Measurements from ENCODE around the gene PLXNB1. TPM values are rescaled to one million over a fixed set of nuclear protein-coding genes. Genes with fewer than 3 reads are reported as not detected.

PLXNB1 gene
- total RNA-seq, 1 donor from 2014 or later, result 11.5 TPM

DNA sequence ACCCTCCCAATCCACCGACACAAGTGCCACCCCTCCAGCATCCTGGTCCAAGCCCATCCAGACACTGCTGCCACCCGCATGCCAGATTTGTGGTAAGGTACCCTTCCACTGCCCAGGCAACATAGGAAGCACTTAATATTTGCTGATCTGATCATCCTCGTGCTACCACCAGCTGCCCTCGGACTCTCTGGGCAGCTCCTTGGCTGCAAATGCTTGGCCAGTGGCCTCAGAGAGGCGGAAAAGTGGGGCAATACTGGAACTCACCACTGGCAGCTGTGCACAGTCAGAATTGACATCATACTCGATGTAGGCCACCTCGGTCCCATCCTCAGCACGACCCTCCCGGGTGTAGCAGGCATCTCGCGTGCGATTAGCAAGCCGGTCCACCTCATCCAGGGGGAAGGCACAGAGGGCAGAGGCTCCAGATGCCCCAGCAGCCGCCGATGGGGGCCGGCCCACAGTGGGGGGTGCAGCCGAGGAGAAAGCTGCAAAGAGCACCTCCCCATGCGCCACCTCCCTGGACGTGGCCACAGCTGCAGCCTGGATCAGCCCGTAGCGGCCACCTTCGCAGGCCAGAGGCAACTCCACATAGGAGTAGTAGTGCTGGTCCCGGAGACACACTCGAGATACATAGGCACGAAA, 6.5 kb downstream of the PLXNB1 start:
- H3K27ac ChIP-seq (ENCODE audit: low read depth, low read length), result no peak overlapping the region
- peak overlapping the region in 1 of 3 donors; percentile 10 for H3K9ac ChIP-seq (ENCODE audit: low read depth in 1 of 3, low read length in 3 of 3)
- H3K4me1 ChIP-seq (ENCODE audit: control insufficient read depth in 3 of 3, insufficient read depth in 3 of 3, low read length in 3 of 3), result peaks cover 17 to 28% (median 19%) of the 10 kb centered on the region in 3 donors
- H3K27me3 ChIP-seq (ENCODE audit: control insufficient read depth in 3 of 3, insufficient read depth in 3 of 3, low read length in 3 of 3), result peaks cover 0 to 32% (median 18%) of the 10 kb centered on the region in 3 donors
- H3K36me3 ChIP-seq (ENCODE audit: control insufficient read depth in 3 of 3, insufficient read depth in 3 of 3, low read length in 3 of 3), result no peaks in the 10 kb centered on the region
- no peak overlapping the region for H3K4me3 ChIP-seq (ENCODE audit: low read length in 3 of 3)
- no peaks in the 10 kb centered on the region for H3K9me3 ChIP-seq (ENCODE audit: control insufficient read depth in 3 of 3, low read length in 3 of 3)

DNA sequence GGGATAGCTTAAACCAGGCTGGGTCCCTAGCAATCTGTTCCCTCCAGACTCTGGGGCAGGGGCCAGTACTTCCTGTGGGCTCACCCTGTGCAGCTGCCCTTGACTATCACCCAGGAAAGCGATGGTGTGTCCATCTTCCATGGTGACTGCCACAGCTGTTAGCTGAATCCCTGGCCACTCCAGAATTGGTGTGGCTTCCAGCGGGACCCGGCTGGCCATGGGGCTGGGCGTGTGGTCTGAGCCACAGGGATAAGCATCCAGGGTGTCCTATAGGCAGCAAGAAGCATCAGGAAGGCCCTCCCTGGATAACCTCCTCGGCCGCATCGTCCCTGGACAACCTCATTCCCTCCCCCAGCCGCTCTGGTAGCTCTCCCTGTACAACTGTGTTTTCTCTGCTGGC, 7.2 kb downstream of the PLXNB1 start:
- no peaks in the 10 kb centered on the region for H3K9me3 ChIP-seq (ENCODE audit: control insufficient read depth in 3 of 3, low read length in 3 of 3)
- H3K4me3 ChIP-seq (ENCODE audit: low read length in 3 of 3), result no peak overlapping the region
- no peak overlapping the region for H3K9ac ChIP-seq (ENCODE audit: low read depth in 1 of 3, low read length in 3 of 3)
- no peaks in the 10 kb centered on the region for H3K36me3 ChIP-seq (ENCODE audit: control insufficient read depth in 3 of 3, insufficient read depth in 3 of 3, low read length in 3 of 3)
- no peak overlapping the region for H3K27ac ChIP-seq (ENCODE audit: low read depth, low read length)
- peaks cover 0 to 25% (median 13%) of the 10 kb centered on the region in 3 donors for H3K27me3 ChIP-seq (ENCODE audit: control insufficient read depth in 3 of 3, insufficient read depth in 3 of 3, low read length in 3 of 3)
- peaks cover 12 to 21% (median 13%) of the 10 kb centered on the region in 3 donors for H3K4me1 ChIP-seq (ENCODE audit: control insufficient read depth in 3 of 3, insufficient read depth in 3 of 3, low read length in 3 of 3)

DNA sequence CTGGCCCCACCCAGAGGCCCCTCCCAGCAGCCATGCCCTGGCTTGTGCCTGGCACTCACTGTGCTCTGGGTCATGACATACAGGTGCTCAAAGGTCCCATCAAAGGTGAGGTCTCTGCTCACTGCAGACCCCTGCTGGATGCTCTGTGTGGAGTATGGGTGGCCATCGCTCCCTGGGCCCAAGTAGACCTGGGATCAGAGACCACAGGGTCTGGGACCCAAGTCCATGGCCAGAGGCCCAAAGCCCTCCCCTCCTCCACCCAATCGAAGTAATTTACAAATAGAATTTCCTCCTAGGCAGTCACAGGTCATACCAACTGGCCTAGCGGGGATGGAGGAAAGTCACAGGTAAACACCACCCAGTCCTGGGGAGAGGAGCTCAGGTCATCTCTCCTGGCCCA, 7.6 kb downstream of the PLXNB1 start:
- Histone ChIP-seq H3K36me3 (ENCODE audit: control insufficient read depth in 3 of 3, insufficient read depth in 3 of 3, low read length in 3 of 3) (no peaks in the 10 kb centered on the region), H3K9me3 (ENCODE audit: control insufficient read depth in 3 of 3, low read length in 3 of 3) (no peaks in the 10 kb centered on the region), H3K9ac (ENCODE audit: low read depth in 1 of 3, low read length in 3 of 3) (no peak overlapping the region), H3K4me1 (ENCODE audit: control insufficient read depth in 3 of 3, insufficient read depth in 3 of 3, low read length in 3 of 3) (peaks cover 8 to 17% (median 11%) of the 10 kb centered on the region in 3 donors), H3K4me3 (ENCODE audit: low read length in 3 of 3) (no peak overlapping the region), H3K27ac (ENCODE audit: low read depth, low read length) (no peak overlapping the region), H3K27me3 (ENCODE audit: control insufficient read depth in 3 of 3, insufficient read depth in 3 of 3, low read length in 3 of 3) (peaks cover 0 to 22% (median 10%) of the 10 kb centered on the region in 3 donors)

DNA sequence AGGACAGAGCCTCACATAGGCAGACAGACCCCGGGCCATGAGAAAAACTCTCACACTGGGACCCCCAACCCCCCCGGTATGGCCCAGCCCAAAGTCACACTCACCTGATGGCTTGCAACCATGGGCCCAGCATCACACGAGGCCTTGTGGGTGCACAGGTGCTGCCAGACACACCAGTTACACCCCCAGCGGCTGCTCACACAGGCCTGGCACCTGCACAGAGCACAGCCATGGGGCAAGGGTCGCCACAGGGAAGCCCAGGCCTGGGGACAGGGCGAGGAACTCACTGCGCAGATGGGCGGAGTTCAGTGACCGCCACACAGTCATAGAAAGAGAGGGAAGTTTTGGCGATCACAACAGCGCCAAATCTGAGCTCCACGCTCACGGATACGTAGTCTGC, 9.3 kb downstream of the PLXNB1 start:
- Histone ChIP-seq H3K27ac (ENCODE audit: low read depth, low read length) (no peak overlapping the region), H3K36me3 (ENCODE audit: control insufficient read depth in 3 of 3, insufficient read depth in 3 of 3, low read length in 3 of 3) (peaks cover 0 to 2% (median 0%) of the 10 kb centered on the region in 3 donors), H3K9me3 (ENCODE audit: control insufficient read depth in 3 of 3, low read length in 3 of 3) (no peaks in the 10 kb centered on the region)

DNA sequence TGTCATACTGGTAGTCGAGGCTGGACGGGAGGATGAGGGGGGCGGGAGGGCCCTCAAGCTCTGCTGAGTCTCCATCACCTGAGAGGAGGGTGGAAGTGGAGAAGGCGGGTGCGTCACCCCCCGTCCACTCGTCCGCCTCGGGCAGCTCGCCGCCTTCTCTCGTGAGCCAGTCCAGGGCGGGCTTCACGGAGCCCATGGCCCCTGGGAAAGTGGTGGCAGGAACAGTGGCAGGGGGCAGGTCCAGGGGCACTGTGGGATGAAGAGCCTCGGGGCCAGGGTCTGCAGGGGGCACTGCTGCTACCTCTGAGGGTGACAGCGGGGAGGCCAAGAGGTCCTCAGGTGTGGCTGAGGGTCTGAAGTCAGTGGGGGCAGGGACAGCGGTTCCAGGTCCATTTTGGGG, 10.3 kb downstream of the PLXNB1 start:
- Histone ChIP-seq H3K9me3 (ENCODE audit: control insufficient read depth in 3 of 3, low read length in 3 of 3) (no peaks in the 10 kb centered on the region), H3K36me3 (ENCODE audit: control insufficient read depth in 3 of 3, insufficient read depth in 3 of 3, low read length in 3 of 3) (peaks cover 0 to 7% (median 0%) of the 10 kb centered on the region in 3 donors), H3K27me3 (ENCODE audit: control insufficient read depth in 3 of 3, insufficient read depth in 3 of 3, low read length in 3 of 3) (peaks cover 0 to 19% (median 7%) of the 10 kb centered on the region in 3 donors), H3K4me1 (ENCODE audit: control insufficient read depth in 3 of 3, insufficient read depth in 3 of 3, low read length in 3 of 3) (peaks cover 0 to 3% (median under 1%) of the 10 kb centered on the region in 3 donors), H3K4me3 (ENCODE audit: low read length in 3 of 3) (no peak overlapping the region), H3K27ac (ENCODE audit: low read depth, low read length) (no peak overlapping the region), H3K9ac (ENCODE audit: low read depth in 1 of 3, low read length in 3 of 3) (no peak overlapping the region)

More for the DNA sequence above, 9.3 kb downstream of the PLXNB1 start:
- H3K4me3 ChIP-seq (ENCODE audit: low read length in 3 of 3), result no peak overlapping the region
- H3K27me3 ChIP-seq (ENCODE audit: control insufficient read depth in 3 of 3, insufficient read depth in 3 of 3, low read length in 3 of 3), result peaks cover 0 to 19% (median 7%) of the 10 kb centered on the region in 3 donors
- no peak overlapping the region for H3K9ac ChIP-seq (ENCODE audit: low read depth in 1 of 3, low read length in 3 of 3)
- peaks cover 2 to 4% (median 2%) of the 10 kb centered on the region in 3 donors for H3K4me1 ChIP-seq (ENCODE audit: control insufficient read depth in 3 of 3, insufficient read depth in 3 of 3, low read length in 3 of 3)

- no peak overlapping the region for H3K9ac ChIP-seq (ENCODE audit: low read depth in 1 of 3, low read length in 3 of 3)
- peaks cover 0 to 19% (median 7%) of the 10 kb centered on the region in 3 donors for H3K27me3 ChIP-seq (ENCODE audit: control insufficient read depth in 3 of 3, insufficient read depth in 3 of 3, low read length in 3 of 3)
- H3K36me3 ChIP-seq (ENCODE audit: control insufficient read depth in 3 of 3, insufficient read depth in 3 of 3, low read length in 3 of 3), result peaks cover 0 to 7% (median 0%) of the 10 kb centered on the region in 3 donors
- H3K4me1 ChIP-seq (ENCODE audit: control insufficient read depth in 3 of 3, insufficient read depth in 3 of 3, low read length in 3 of 3), result peaks cover 0 to 3% (median 0%) of the 10 kb centered on the region in 3 donors
- H3K4me3 ChIP-seq (ENCODE audit: low read length in 3 of 3), result no peak overlapping the region
- no peaks in the 10 kb centered on the region for H3K9me3 ChIP-seq (ENCODE audit: control insufficient read depth in 3 of 3, low read length in 3 of 3)
- H3K27ac ChIP-seq (ENCODE audit: low read depth, low read length), result no peak overlapping the region
These were observed 10.7 kb downstream of the PLXNB1 start for GRCh38 chr3:48419149-48419548.

GRCh38 chr3:48418651-48419050, 11.2 kb downstream of the PLXNB1 start:
- H3K4me1 ChIP-seq (ENCODE audit: control insufficient read depth in 3 of 3, insufficient read depth in 3 of 3, low read length in 3 of 3), result peaks cover 0 to 3% (median 0%) of the 10 kb centered on the region in 3 donors
- peaks cover 0 to 7% (median 0%) of the 10 kb centered on the region in 3 donors for H3K36me3 ChIP-seq (ENCODE audit: control insufficient read depth in 3 of 3, insufficient read depth in 3 of 3, low read length in 3 of 3)
- no peak overlapping the region for H3K4me3 ChIP-seq (ENCODE audit: low read length in 3 of 3)
- H3K9ac ChIP-seq (ENCODE audit: low read depth in 1 of 3, low read length in 3 of 3), result no peak overlapping the region
- no peaks in the 10 kb centered on the region for H3K9me3 ChIP-seq (ENCODE audit: control insufficient read depth in 3 of 3, low read length in 3 of 3)
- peaks cover 0 to 19% (median 7%) of the 10 kb centered on the region in 3 donors for H3K27me3 ChIP-seq (ENCODE audit: control insufficient read depth in 3 of 3, insufficient read depth in 3 of 3, low read length in 3 of 3)
- H3K27ac ChIP-seq (ENCODE audit: low read depth, low read length), result no peak overlapping the region

DNA sequence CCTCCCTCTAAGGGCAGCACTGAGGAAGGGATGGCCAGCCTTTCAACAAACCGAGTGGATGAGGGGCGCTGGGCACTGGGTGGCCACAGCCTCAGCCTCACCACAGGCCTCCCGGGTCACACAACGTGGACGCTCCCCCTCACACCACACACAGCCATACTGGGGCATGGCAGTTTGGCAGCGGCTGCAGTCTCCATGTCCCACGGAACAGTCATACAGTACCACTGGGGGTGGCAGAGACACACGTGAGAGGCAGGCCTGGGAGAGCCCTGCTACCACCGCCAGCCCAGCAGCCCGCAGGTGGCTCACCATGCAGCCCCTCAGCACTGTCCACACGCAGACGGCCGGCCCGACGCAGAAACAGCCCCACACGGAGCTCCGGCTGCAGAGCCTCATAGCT, 11.7 kb downstream of the PLXNB1 start:
- Histone ChIP-seq H3K27ac (ENCODE audit: low read depth, low read length) (no peak overlapping the region), H3K4me3 (ENCODE audit: low read length in 3 of 3) (no peak overlapping the region), H3K27me3 (ENCODE audit: control insufficient read depth in 3 of 3, insufficient read depth in 3 of 3, low read length in 3 of 3) (peaks cover 0 to 19% (median 4%) of the 10 kb centered on the region in 3 donors), H3K4me1 (ENCODE audit: control insufficient read depth in 3 of 3, insufficient read depth in 3 of 3, low read length in 3 of 3) (peaks cover 0 to under 1% (median 0%) of the 10 kb centered on the region in 3 donors), H3K9me3 (ENCODE audit: control insufficient read depth in 3 of 3, low read length in 3 of 3) (no peaks in the 10 kb centered on the region), H3K36me3 (ENCODE audit: control insufficient read depth in 3 of 3, insufficient read depth in 3 of 3, low read length in 3 of 3) (peaks cover 0 to 7% (median 0%) of the 10 kb centered on the region in 3 donors), H3K9ac (ENCODE audit: low read depth in 1 of 3, low read length in 3 of 3) (no peak overlapping the region)

DNA sequence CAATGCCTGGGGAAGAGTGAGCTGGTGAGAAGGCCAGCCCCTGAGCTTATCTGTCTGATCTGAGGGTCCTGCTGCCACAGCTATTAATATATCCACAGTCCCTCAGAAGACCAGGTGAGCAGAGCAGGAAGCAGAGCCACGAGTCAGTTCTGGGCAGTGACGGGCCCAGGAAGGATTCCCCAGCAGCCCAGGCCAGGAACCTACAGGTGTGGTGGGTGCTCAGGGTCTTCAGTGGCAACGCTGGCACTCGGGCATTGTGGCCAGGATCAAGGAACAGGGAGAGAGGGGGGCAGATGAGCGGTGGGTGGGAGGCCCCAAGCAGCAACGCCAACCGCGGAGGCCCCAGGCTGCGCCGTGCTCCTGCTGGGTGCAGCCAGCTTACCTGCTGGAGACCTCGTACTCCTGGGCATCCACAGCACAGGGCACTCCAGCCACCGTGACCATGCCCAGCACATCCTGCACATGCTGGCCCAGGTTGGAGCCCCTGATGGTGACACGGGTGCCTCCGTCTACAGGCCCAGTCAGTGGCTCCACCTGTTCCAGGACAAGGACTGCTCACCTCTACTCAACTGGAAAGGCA, 12.3 kb downstream of the PLXNB1 start:
- H3K9me3 ChIP-seq (ENCODE audit: control insufficient read depth in 3 of 3, low read length in 3 of 3), result no peaks in the 10 kb centered on the region
- no peak overlapping the region for H3K9ac ChIP-seq (ENCODE audit: low read depth in 1 of 3, low read length in 3 of 3)
- peaks cover 0 to 10% (median 0%) of the 10 kb centered on the region in 3 donors for H3K36me3 ChIP-seq (ENCODE audit: control insufficient read depth in 3 of 3, insufficient read depth in 3 of 3, low read length in 3 of 3)
- no peak overlapping the region for H3K4me3 ChIP-seq (ENCODE audit: low read length in 3 of 3)
- no peaks in the 10 kb centered on the region for H3K4me1 ChIP-seq (ENCODE audit: control insufficient read depth in 3 of 3, insufficient read depth in 3 of 3, low read length in 3 of 3)
- H3K27me3 ChIP-seq (ENCODE audit: control insufficient read depth in 3 of 3, insufficient read depth in 3 of 3, low read length in 3 of 3), result peaks cover 0 to 15% (median 1%) of the 10 kb centered on the region in 3 donors
- no peak overlapping the region for H3K27ac ChIP-seq (ENCODE audit: low read depth, low read length)

GRCh38 chr3:48416546-48416945, 13.3 kb downstream of the PLXNB1 start:
- H3K36me3 ChIP-seq (ENCODE audit: control insufficient read depth in 3 of 3, insufficient read depth in 3 of 3, low read length in 3 of 3), result peaks cover 0 to 10% (median 6%) of the 10 kb centered on the region in 3 donors
- H3K4me1 ChIP-seq (ENCODE audit: control insufficient read depth in 3 of 3, insufficient read depth in 3 of 3, low read length in 3 of 3), result no peaks in the 10 kb centered on the region
- H3K9me3 ChIP-seq (ENCODE audit: control insufficient read depth in 3 of 3, low read length in 3 of 3), result no peaks in the 10 kb centered on the region

More at GRCh38 chr3:48416546-48416945, 13.3 kb downstream of the PLXNB1 start:
- H3K4me3 ChIP-seq (ENCODE audit: low read length in 3 of 3), result no peak overlapping the region
- peaks cover 0 to 5% (median 0%) of the 10 kb centered on the region in 3 donors for H3K27me3 ChIP-seq (ENCODE audit: control insufficient read depth in 3 of 3, insufficient read depth in 3 of 3, low read length in 3 of 3)
- H3K27ac ChIP-seq (ENCODE audit: low read depth, low read length), result no peak overlapping the region
- H3K9ac ChIP-seq (ENCODE audit: low read depth in 1 of 3, low read length in 3 of 3), result no peak overlapping the region

All from skeletal muscle tissue (tissue), 4 donors.